Progenitor cell of endocrine pancreas (in vitro differentiated cells): Measurements from ENCODE around the gene SRP68. TPM values are rescaled to one million over a fixed set of nuclear protein-coding genes. Genes with fewer than 3 reads are reported as not detected.

ENCODE experiments used
- DNase-seq: peaks from one replicate; pipeline ENCODE4 v3.0.0; 2021; ENCODE audit warnings: low spot score; ENCODE audit not compliant: unreplicated experiment
- H3K27ac Mint-ChIP-seq: 2 replicates; pipeline ENCODE4 v1.8.0; 2021; ENCODE audit warnings: mild to moderate bottlenecking, moderate library complexity, mixed read lengths
- H3K27me3 Mint-ChIP-seq: 2 replicates; pipeline ENCODE4 v1.8.0; 2021; ENCODE audit warnings: mixed read lengths
- H3K36me3 Mint-ChIP-seq: 2 replicates; pipeline ENCODE4 v1.8.0; 2022; ENCODE audit warnings: mixed read lengths; ENCODE audit not compliant: insufficient read depth
- H3K4me1 Mint-ChIP-seq: 2 replicates; pipeline ENCODE4 v1.8.0; 2021; ENCODE audit warnings: low read depth, mixed read lengths
- H3K4me3 Mint-ChIP-seq: 2 replicates; pipeline ENCODE4 v1.8.0; 2021; ENCODE audit warnings: low read depth, mild to moderate bottlenecking, moderate library complexity, mixed read lengths
- H3K9me3 Mint-ChIP-seq: 2 replicates; pipeline ENCODE4 v1.8.0; 2021; ENCODE audit warnings: low read depth, mixed read lengths
- CTCF ChIP-seq: fragments of 200-600 bp; sonication (generic); IDR thresholded peaks from one replicate; pipeline ENCODE4 v1.5.0; 2021; ENCODE audit warnings: antibody characterized with exemption, mild to moderate bottlenecking; ENCODE audit not compliant: unreplicated experiment
- total RNA-seq: library from RNA; stranded (reverse); gene quantifications from 2 replicates; pipeline ENCODE4 v1.2.1, GENCODE V29; 2021

The SRP68 gene
- total RNA-seq, 1 donor from 2014 or later = 74.9 TPM

- no peak for DNase-seq
- Mint-ChIP-seq H3K27ac (no peak overlapping the region), H3K27me3 (no peaks in the 10 kb centered on the region), H3K4me3 (no peak overlapping the region), H3K4me1 (no peaks in the 10 kb centered on the region), H3K36me3 (peaks cover 5% of the 10 kb centered on the region), H3K9me3 (no peaks in the 10 kb centered on the region)
- no peak for TF ChIP-seq CTCF
Observed at GRCh38 chr17:76008630-76009425, 63.5 kb downstream of the SRP68 start.

GRCh38 chr17:76008208-76008607 lies 64.1 kb downstream of the SRP68 start:
- peaks cover 8% of the 10 kb centered on the region for H3K36me3 Mint-ChIP-seq
- H3K27me3 Mint-ChIP-seq = no peaks in the 10 kb centered on the region
- H3K27ac Mint-ChIP-seq = no peak overlapping the region
- peaks cover 3% of the 10 kb centered on the region for H3K4me1 Mint-ChIP-seq
- H3K4me3 Mint-ChIP-seq = no peak overlapping the region
- TF ChIP-seq CTCF = no peak
- DNase-seq = no peak
- H3K9me3 Mint-ChIP-seq = no peaks in the 10 kb centered on the region

- Mint-ChIP-seq H3K27me3 (no peaks in the 10 kb centered on the region), H3K27ac (no peak overlapping the region), H3K4me3 (no peak overlapping the region), H3K36me3 (peaks cover 9% of the 10 kb centered on the region), H3K4me1 (peaks cover 3% of the 10 kb centered on the region), H3K9me3 (no peaks in the 10 kb centered on the region)
- no peak for DNase-seq
- TF ChIP-seq CTCF = no peak
Observed at GRCh38 chr17:76007850-76008165, 64.5 kb downstream of the SRP68 start.

GRCh38 chr17:76007131-76007849 lies 65.0 kb downstream of the SRP68 start:
- peaks cover 9% of the 10 kb centered on the region for H3K36me3 Mint-ChIP-seq
- no peak for TF ChIP-seq CTCF
- DNase-seq = no peak
- H3K27me3 Mint-ChIP-seq = no peaks in the 10 kb centered on the region
- no peaks in the 10 kb centered on the region for H3K9me3 Mint-ChIP-seq
- no peak overlapping the region for H3K27ac Mint-ChIP-seq
- H3K4me1 Mint-ChIP-seq = peaks cover 4% of the 10 kb centered on the region
- H3K4me3 Mint-ChIP-seq = no peak overlapping the region

- Mint-ChIP-seq H3K4me3 (no peak overlapping the region), H3K36me3 (peaks cover 9% of the 10 kb centered on the region), H3K4me1 (peaks cover 4% of the 10 kb centered on the region), H3K27ac (peak overlapping the region; percentile 41), H3K27me3 (no peaks in the 10 kb centered on the region), H3K9me3 (no peaks in the 10 kb centered on the region)
- peak; percentile 79 for TF ChIP-seq CTCF
- peak; percentile 73 for DNase-seq
Observed at GRCh38 chr17:76005263-76006149, 66.8 kb downstream of the SRP68 start.
